HG03097 (cell line): ENCODE results near the gene XYLT2.

Experiments
- ATAC-seq: cut with Tn5 transposase; IDR thresholded peaks from one replicate; pipeline ENCODE4 v1.9.1; 2021; ENCODE audit not compliant: unreplicated experiment, low FRiP score

The XYLT2 gene

GRCh38 chr17:50348522-50349242 is 2.8 kb downstream of the XYLT2 start:
- no peak for ATAC-seq

DNA sequence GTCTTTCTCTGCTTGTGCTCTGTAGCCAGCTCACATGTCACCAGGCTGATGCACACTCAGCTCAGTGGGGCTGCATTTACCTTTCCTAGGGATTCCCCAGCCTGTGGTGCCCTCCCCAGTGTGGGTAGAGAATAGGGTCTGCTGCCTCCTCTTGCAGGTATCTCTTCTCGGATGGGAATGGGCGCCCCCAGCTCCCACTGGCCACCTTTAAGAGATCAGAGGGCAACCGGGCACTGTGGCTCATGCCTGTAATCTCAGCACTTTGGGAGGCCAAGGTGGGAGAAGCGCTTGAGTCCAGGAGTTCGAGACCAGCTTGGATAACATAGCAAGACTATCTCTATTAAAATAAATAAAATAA is 3.3 kb downstream of the XYLT2 start:
- no peak for ATAC-seq

GRCh38 chr17:50350733-50351132 is 4.8 kb downstream of the XYLT2 start:
- no peak for ATAC-seq

DNA sequence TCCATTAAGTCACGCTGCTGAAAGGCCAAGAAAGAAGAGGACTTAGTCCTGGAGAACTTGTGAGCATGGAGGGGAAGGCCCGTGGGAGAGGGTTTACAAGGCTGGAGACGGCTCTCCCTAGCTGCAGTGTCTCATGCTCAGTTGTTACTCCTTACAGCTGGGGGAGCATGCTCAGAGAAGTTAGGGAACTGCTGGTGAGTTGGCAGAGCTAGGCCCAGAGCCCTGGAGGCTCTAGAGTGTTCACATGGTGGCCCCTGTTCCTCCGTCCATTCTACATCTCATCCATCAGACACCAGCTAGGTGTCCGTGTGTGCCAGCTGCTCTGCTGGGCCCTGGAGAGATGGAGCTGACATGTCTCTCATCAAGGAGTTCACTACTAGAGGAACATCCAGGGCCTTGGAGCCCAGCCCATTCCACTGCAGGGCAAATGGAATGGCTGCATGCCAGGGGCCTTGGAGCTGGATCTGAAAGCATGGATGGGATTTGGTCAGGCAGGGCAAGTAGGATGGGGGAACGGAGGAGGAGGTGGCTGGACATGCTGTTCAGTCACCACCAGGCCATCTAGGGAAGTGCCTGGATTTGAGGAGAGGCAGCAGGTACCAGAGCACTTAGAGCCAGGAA is 6.3 kb downstream of the XYLT2 start:
- no peak for ATAC-seq

DNA sequence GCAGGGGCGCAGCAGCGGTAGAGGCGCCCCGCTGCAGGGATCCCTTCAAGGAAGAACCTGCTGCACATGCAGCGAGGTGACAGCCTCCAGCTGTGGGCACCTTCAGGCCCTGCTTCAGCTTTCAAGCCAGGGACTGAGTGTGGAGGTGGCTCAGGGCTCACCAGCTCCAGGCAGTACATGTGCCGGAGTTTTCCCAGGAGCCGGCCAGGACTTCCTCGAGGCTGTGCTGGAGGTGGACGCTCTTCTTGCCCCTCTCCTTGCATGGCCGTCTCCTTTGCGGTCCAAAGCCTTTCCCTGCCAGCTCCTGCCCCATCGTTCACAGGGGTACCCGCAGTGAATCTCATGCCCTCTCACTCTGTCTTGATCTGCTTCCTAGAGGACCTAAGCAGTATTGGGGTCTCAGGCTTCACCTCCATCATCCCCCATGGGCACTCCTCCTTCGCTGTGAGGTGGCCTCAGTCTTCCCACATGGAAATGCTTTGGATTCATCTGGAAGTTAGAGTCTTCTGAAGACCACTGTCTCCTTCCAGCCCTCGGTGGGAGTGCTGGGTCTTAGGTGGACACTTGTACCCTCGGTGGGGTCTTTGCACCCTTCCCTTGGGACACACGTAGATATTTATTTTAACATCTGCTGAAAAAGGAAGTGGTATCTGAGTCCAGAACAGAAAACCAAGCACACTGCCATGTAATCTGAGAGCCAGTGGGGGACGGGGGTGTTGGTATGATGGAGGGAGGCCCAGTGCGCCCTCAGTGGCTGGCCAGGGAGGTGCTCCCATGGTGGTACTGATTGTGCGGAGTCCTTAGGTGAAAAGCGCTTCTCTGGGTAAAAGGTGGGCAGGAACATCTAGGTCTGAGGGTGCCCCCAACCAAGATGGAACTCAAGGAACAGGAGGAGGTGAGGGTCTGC is 7.0 kb downstream of the XYLT2 start:
- no peak for ATAC-seq

GRCh38 chr17:50353600-50354195 is 7.8 kb downstream of the XYLT2 start:
- no peak for ATAC-seq

DNA sequence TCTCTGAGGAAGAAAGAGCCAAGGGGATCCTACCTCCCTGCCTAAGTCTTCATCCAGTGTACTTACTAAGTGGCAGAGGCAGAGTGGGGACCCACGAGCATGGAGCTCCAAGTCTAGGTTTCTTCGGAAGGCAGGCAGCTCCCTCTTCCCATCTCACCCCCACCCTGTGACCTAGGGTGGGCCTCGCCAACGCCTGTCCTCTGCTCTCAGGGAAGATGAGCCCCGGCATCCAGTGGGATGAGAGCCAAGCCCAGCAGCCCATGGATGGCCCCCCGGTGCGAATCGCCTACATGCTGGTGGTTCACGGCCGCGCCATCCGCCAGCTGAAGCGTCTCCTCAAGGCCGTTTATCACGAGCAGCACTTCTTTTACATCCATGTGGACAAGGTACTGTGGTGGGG is 8.3 kb downstream of the XYLT2 start:
- no peak for ATAC-seq

- ATAC-seq = no peak
Observed at GRCh38 chr17:50354776-50355175, 8.8 kb downstream of the XYLT2 start.

DNA sequence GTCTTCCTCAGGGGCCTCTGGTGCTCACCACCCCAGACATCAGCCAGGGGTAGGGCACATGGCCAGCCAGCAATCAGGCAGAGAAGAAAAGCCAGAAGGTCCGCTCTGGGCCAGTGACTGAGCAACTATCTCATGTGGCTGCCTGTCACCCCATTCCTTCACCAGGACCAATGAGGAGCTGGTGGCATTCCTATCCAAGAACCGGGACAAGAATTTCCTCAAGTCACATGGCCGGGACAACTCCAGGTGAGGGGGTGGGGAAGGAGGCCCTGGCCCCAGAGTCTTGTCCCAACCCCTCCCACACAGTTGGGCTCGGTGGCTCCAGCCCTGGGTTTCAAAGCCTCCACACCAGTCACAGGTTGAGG is 9.4 kb downstream of the XYLT2 start:
- no peak for ATAC-seq

DNA sequence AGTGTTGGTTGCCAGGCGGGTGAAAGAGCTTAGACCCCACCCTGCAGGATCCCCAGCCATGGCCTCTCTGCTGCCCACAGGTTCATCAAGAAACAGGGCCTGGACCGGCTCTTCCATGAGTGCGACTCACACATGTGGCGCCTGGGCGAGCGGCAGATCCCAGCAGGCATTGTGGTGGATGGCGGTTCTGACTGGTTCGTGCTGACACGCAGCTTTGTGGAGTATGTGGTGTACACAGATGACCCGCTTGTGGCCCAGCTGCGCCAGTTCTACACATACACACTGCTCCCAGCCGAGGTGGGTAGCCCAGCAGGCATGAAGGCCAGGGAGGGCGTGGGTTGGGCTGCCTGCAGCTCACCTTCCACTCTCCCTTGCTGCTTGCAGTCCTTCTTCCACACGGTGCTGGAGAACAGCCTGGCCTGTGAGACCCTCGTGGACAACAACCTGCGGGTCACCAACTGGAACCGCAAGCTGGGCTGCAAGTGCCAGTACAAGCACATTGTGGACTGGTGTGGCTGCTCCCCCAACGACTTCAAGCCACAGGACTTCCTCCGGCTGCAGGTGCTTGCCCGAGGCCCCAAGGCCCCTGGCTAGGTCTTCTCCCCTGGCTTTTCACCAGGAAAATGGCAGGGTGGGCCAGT is 9.9 kb downstream of the XYLT2 start:
- no peak for ATAC-seq

DNA sequence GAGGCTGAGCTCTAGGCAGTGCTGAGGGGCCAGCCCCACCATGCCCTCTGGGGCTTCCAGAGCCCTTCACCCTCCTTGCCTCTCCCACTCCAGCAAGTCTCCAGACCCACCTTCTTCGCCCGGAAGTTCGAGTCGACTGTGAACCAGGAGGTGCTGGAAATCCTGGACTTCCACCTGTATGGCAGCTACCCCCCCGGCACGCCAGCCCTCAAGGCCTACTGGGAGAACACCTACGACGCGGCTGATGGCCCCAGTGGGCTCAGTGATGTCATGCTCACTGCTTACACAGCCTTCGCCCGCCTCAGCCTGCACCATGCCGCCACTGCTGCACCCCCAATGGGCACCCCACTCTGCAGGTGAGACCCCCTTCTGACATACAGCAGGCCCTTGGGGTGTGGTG is 10.5 kb downstream of the XYLT2 start:
- ATAC-seq = no peak

DNA sequence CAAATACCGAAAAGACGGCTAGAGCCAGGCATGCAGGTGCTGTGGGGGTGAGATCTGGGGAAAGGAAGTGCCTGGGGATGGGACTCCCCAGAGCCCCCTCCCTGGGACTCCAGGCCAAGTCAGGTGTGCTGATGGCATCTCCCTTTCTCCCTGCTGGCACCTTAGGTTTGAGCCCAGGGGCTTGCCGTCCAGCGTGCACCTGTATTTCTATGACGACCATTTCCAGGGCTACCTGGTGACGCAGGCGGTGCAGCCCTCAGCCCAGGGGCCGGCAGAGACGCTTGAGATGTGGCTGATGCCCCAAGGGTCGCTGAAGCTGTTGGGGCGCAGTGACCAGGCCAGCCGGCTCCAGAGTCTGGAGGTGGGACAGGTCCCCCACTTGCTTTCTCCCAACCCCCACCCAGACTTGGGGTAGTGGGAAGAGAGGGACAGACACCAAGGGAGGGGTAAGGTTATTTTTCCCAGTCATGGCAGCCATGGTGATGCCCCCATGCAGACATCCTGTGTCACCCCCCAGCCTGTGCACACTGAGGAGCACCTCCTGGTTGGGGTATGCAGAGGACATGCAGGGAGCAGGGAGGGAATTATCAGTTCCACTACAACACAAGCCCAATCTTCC is 11.1 kb downstream of the XYLT2 start:
- no peak for ATAC-seq

- no peak for ATAC-seq
Observed at GRCh38 chr17:50358177-50358576, 12.3 kb downstream of the XYLT2 start.

GRCh38 chr17:50359005-50359699 is 13.2 kb downstream of the XYLT2 start:
- no peak for ATAC-seq

DNA sequence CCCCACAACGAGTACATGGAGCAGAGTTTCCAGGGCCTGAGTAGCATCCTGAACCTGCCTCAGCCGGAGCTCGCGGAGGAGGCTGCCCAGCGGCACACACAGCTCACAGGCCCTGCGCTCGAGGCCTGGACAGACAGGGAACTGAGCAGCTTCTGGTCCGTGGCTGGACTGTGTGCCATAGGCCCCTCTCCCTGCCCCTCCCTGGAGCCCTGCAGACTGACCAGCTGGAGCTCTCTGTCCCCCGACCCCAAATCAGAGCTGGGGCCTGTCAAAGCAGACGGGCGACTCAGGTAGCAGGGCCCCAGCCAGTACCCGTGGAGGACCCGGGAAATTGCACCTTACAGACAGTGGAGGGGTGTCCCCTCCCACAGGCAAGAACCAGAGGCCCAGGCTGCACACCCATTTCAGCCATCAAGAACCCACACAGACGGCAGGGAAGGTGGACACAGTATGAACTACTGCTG is 14.1 kb downstream of the XYLT2 start:
- ATAC-seq = no peak

- no peak for ATAC-seq
Observed at GRCh38 chr17:50360486-50361115, 14.7 kb downstream of the XYLT2 start.

DNA sequence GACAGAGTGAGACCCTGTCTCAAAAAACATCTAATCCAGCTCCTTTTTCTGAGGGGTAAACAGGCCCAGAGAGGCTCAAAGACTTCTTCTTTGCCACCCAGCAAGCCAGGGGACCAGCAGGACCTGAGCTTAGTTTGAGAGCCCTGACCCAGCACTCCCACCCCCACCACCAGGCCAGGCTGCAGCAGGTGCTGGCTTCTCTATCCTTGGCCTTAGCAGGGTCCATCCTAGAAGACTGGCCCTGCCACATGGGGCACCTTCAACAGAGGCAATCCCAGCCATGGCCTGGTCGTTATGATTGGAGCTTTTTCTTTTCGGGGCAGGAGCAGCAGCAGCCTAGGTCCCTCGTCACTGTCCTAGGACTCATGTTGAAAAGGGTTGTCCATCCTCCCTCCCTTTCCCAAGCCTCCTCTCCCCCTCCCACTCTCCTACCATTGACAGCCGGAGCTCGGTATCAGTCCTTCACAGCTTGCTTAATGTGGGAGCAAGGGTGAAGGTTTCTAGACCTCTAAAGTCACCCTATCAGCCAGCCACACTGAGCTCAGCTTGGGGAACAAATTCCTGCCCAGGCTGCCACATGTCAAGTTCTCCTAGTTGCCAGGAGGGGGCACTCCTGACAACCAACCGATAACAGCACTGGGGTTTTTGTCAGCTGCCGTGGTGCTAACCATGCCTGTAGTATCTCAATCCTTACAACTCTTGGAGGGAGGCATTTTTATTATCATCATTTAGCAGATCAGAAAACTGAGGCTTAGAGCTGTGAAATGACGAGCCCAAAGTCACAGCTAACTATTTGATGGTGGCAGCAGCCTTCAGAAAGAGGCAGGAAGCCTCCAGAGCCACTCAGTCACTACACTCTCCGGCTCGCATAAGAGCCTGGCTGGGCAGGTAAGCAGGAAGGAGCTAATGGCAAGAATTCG is 15.9 kb downstream of the XYLT2 start:
- no peak for ATAC-seq

GRCh38 chr17:50362661-50363060 is 16.7 kb downstream of the XYLT2 start:
- ATAC-seq = no peak
